GM18508 (cell line): Measurements from ENCODE around the gene POTEF.
"Not testable (repeated sequence)": the region's sequence is repeated elsewhere in the genome, so short reads cannot be mapped to it uniquely, and the experiment has no call there.

Source experiments
- ATAC-seq: cut with Tn5 transposase; IDR thresholded peaks from one replicate; pipeline ENCODE4 v1.9.1; 2021; ENCODE audit warnings: moderate number of reproducible peaks; ENCODE audit not compliant: insufficient read depth, unreplicated experiment

Gene POTEF

DNA sequence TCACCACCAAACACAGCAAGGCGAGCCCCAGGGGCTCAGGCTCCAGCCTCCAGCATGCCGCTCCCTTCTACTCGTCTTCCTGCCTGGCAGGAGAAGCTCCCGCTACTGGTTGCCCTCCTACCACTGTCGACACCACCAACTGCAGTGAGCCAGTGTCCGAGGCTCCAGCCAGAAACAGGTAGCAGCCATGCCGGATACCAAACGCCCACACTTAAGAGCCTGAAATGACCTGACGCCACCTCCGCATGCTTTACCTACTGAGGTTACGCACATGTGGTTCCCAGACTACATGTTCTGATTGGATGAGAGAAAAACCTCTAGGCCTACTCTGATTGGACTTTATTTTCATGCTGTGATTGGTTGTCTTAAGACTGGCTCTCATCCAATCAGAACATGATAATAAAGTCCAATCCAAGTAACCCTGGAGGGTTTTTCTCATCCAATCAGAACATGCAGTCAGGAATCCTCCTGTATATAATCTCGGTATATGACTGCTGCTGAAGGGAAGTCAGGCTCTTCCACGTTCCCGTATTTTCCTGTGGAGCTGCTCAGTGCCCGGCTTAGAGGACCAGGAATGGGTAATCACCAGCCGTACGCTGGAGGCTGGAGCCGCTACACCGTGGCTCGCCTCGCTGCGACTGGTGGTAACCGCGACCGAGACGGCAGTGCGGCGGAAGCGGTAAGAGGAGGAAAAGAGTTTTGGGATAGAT lies at the start of gene POTEF:
Gene POTEF, minus strand, starts transcription at position 103 of the 710 bp plus-strand sequence. CDS start 8,707 bp downstream, outside the sequence.
- not testable (repeated sequence) for ATAC-seq

DNA sequence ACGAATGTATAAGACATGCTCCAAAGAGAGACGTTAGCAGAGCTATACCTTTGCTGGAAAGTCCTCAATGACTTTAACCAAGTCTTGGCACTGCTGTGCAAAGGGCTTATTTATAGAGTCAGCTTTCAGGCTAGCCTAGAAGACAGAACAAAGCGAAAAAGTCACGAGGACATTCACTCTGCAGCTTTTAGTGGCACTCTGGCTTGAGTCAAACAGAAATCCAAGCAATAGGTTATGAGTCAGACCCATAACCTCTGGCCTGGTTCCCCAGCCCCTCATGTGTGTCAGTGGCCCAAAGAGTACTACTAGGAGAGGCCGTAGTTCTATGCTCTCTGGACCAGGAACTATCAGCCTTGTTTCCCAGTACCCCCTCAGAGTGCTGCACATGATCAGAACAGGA lies 45.8 kb upstream of the POTEF start:
- ATAC-seq: not testable (repeated sequence)

DNA sequence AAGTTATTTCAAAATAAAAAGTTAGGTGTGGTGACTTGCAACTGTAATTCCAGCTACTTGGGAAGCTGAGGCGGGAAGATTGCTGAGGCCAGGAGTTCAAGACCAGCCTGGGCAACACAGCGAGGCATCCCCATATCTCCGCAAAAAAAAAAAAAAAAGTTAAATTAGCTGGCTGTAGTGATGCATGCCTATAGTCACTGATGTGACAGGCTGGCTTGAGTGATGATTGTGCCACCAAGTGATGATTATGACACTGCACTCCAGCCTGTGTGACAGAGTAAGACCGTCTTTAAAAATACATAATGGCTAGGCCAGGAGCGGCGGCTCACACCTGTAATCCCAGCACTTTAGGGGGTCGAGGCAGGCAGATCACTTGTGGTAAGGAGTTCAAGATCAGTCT lies 40.9 kb upstream of the POTEF start:
- no peak for ATAC-seq

DNA sequence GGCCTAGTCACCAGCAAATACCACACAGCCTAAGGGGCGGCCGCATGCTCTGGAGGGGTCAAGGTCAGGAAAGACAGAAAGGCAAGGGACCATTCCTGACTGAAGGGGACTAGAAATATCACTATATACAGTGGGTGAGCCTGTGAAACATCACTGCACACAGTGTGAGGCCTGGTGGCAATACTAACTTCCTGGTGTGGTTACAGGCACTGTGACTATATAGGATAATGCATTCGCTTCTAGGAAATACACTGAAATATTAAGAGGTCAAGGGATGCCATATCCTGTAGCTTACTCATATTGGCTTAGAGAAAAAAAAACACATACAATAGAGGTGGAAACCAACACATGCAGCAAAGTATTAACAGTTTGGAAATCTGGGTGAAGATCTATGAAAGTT lies 40.1 kb upstream of the POTEF start:
- ATAC-seq: not testable (repeated sequence)

DNA sequence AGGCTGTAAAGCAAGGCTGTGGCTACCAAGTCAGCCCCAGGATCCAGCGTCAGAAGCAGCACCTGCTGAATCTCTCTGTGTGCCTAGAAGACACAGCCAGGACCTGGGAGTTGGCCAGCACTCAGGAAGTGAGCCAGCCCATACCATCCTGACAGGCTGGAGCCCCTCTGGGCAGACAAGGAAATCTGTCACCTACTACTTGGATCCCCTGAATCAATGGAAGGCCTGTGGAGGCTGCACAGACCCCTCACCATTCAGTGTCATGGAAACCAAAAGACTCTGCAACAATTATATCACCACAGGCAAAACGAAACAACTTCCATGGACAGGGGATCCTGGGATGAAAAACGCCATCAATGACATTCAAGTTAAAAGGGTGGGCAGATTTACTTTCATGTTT lies 37.6 kb upstream of the POTEF start:
- not testable (repeated sequence) for ATAC-seq

DNA sequence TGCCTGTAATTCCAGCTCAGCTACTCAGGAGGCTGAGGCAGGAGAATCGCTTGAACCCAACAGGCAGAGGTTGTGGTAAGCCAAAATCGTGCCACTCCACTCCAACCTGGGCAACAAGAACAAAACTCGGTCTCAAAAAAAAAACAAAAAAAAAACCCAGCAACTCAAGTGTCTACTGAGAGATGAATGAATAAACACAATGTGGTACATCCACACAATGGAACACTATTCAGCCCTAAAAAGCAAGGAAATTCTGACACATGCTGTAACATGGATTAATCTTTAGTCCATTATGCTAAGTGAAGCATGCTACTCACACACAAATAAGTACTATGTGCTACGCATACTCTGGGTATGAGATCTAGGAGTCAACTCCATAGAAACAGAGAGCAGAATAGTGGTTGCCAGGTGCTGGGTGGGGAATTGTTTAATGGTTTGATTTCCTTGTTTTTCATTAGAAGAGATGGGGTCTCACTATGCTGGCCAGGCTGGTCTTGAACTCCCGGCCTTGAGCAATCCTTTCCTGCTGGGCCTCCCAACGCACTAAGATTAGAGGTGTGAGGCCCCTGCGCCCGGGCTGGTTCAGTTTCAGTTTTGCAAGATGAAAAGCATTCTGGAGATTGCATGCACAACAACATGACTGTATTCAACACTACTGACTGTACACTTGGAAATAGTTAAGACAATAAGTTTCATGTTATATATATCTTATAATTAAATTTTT lies 36.4 kb upstream of the POTEF start:
- no peak for ATAC-seq

DNA sequence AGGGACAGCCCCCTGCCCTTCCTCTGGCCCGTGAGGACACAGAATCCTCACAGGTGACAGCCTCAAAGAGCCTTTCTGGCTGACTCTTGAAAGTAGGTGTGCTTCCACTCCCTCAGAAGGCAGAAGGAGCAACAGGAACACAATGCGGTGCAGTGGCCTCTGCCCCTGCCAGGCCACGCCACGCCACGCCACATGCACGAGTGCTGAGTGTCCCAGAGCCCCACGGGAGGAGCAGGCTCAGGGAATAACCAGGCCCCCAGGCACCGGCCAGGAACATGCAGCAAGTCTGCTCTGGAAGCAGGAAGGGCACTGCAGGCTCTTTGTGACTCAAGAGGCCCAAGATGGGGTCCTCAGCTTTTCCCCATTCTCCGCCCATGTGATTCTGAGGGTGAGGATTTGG lies 33.9 kb upstream of the POTEF start:
- no peak for ATAC-seq

DNA sequence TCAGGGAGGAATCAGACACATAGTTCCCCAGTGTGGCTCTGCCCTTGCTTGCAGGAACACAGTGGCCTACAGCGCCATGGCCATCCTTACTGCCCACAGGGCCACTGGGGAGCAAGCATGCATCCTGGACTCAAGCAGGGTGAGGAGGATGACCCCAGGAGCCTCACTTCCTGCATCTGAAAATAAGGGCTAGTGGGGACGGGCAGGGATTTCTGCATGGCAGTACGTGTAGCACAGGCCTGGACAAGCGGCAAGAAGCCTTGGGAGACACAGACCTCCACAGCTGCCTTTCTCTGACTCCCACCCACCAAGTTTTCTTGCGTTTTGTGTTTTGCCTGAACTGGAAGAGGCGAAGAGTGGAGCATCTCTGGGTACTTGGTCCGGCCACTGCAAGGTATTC lies 33.5 kb upstream of the POTEF start:
- not testable (repeated sequence) for ATAC-seq

DNA sequence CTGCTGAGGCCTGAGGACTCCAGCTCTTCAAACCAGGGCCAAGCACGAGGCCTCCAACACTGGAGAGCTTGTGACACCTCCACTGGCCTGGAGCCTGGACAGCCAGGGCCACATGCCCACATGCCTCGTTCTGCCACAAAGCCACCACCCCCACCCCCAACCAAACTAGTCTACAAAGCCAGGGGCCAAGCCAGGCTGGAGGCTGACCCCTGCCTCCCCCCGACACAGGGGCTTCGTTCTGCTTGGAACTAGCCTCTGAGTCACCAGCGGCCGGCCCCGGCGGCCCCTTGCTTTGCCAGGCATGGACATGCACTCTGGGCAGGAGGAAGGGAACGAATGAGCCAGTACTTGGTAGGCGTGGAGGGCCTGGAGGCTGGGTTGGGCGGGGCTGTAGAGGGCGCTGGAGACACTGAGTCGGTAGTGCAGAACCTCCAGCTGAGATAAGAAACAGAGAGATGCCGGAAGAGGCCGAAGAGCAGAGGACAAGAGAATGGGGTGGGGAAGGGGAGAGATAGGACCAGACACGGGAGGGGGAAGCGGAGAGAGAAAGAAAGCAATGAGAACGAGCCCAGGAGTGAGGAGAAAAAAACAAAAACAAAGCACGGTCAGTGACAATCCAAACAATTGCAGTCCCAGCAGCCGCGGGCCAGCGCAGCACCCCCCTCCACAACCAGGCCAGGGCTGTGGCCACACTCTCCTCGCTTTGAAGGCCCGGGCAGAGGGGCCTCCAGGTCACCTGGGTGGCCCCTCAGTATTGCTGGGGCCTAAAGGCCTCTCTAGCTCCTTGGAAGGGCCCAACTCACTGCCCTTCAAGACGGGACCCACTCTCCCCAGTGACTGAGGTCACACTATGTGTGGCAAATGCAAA lies 32.0 kb upstream of the POTEF start:
- ATAC-seq: not testable (repeated sequence)

DNA sequence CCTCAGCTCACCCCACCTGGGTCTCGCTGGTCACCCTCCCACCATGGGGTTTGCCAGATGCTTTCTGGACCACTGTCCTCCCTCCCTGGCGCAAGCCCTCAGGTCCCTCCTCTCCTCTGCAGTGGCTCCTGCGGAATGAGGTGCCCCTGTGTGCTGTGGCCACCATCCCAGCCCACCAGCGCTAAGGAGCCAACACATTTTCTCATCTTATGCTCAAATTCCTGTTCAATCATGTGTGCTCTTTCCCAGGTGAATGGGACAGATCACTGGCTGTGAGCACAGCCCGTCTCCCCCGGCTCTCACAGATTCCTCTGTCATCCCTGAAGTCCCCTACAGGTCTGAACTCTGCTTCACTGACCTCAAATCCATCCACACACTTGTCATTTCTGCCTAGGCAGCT lies 31.1 kb upstream of the POTEF start:
- ATAC-seq: no peak

DNA sequence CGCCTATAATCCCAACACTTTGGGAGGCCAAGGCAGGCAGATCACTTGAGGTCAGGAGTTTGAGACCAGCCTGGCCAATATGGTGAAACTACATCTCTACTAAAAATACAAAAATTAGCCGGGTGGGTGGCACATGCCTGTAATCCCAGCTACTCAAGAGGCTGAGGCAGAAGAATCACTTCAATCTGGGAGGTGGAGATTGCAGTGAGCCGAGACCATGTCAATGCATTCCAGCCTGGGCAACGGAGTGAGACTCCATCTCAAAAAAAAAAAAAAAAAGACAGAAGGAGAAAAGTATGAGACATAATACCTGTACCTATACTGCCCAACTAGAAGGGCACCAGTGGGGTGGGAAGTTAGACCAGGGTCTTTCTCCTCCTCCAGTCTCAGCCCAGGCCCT lies 30.4 kb upstream of the POTEF start:
- ATAC-seq: not testable (repeated sequence)

DNA sequence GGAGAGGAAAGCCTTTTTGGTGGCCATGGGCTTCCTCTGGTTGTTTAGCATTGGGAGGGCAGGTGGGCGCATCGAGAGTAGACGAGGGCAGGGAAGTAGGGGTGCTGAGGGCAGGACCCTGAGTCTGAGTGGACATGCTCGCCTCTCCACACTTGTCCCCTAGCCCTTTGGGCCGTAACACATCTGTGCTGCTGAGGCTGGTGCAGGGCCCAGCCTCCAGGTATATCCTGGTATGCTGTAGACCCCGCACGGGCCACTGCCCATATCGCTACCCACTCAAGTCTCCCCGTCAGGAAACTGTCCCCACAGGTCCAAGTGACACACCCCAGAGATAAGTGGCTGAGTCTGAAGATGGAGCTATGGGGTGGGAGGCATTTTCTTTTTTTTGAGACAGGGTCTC lies 29.6 kb upstream of the POTEF start:
- no peak for ATAC-seq

DNA sequence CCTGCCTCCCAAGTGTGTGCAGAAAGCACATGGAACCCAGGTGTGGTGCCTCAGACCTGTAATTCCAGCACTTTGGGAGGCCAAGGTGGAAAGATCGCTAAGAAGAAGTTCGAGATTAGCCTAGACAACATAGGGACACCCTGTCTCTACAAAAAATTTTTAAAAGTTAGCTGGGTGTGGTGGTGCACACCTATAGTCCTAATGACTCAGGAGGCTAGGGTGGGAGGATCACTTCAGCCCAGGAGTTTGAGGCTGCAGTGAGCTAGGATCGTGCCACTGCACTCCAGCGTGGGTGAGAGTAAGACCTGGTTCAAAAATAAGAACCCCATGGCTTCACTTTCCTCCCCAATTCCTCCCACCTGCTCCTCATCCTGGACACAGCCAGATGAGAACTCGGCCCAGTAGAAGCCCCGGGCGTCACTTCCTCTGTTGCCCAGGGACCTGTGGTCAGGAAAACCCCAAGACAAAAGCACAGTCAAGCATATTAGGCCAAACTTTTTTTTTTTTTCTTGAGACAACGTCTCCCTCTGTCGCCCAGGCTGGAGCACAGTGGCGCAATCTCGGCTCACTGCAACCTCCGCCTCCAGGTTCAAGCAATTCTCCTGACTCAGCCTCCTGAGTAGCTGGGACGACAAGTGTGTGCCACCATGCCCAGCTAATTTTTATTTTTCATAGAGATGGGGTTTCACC lies 28.9 kb upstream of the POTEF start:
- peak; percentile 76 for ATAC-seq

DNA sequence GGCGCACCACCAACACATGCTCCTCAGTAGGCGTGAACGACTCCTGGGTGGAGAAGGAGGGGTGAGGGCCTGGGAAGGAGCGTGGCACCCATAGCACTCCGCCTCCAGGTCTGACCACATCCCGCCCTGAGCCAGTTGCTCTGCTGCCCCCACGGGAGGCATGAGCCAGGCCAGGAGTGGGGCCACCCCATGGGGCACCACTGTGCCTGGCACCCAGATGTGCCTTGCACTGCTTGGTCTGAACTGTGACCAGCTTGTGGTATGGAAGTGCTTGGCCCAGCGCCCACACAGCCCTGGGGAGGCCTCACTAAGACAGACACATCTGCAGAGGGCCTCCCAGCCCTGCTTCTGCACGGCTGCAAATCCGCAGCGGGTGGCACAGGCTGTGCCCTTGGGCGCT lies 28.3 kb upstream of the POTEF start:
- ATAC-seq: peak; percentile 29

DNA sequence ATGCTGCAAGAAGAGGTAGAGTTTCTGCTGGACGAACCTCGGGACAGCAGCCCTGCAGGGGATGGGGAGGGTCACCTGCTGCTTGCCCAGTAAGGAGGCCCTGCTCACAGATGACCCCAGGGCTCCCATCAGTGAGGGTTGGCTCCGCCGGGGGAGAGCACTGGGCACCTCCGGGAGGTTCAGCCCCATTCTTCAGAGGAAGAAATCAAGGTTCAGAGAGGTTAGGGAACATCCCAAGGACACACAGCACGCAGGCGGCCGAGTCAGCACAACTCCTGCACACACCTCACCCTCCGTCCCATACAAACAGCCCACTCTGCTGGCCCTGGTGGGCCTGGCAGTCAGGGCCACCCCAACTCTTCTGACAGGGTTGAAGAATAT lies 27.6 kb upstream of the POTEF start:
- no peak for ATAC-seq

DNA sequence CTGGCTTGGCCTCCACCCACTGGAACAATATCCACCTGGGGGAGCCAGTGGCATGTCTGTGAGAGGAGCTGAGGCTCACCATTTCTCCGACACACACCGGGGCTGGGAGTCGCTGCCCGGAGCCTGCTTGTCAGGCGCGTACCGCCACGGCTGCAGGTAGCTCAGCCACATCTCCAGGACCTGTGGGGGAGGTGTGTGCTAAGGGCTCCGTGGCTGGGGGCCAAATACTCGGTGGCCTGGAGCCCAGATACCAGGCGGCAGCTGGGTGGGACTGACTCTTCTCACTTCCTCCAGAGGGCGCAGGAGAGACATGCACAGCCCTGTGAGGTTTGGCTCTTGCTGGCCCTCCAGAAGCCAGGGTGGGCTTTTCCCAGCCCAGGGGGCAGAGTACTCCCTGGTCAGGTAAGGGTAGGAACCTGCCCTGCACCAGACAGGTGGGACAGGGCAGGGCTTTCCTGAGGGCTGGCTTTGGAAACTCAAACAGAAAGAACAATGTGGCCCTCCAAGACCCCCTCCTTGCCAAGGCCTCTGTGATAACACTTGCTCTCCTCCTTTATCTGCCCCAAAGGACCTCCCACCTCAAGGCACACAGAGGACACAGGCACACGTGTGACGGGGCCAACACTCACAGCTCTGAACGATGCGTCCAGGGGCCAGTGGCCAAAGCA lies 27.1 kb upstream of the POTEF start:
- not testable (repeated sequence) for ATAC-seq

DNA sequence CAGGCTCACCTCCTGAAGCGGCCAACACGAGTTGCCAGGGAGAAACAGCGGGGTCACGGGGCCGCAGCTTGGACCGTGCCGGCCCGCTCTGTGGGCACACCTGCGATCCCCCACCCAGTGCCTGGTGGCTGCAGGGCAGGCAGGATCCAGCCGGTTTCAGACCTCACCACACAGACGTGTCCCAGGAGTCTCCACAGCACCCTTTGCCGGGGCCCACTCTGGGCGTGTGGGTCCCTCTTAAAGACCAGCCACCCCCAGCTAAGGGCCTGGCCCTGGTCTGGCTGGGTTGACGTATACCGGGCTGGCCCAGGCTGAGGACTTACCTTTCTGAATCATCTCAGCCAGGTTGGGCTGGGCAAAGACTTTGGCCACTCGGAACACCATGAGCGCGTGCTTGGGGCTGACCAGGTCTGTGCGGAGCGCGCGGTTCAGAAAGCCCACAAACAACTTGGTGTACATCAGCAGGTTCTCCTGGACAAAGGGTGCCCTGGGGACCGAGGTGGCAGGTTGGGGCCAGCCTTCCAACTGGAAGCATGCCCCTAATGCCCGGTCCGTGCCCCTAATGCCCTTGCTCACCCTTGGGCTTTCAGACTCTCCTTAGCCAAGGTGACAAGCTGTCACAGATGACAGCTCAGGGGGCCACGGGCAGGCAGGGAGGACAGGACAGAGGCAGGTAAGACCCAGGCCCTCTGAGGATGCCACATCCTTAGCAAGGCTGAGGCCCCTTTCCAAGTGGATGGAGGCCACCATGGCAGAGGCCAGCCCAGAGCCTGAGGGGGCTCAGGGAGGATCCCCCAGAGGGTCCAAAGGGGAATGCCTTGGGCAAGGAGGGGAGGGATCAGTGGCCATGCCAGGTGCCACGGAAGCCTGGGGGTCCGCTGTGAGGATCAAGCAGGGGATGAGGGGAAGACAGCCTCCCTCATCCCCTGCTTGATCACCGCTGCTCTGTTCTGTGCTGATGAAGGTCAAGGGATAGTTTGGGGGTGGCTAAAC lies 26.0 kb upstream of the POTEF start:
- no peak for ATAC-seq

DNA sequence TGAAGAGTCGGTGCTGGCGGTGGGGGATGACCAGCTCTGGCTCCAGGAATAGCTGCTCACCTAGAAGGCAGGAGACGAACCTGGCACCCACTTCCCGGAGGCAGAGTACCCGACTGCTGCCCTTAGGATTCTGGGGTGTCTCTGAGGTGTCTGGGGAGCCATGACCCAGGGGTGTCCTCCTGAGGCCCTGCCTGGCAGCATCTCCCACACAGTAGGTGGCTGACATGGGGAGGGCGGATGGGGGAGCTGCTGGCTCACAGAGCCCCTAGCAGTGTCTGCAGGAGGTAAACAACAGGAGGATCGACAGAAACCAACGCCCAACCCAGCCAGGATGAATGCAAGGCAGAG lies 25.4 kb upstream of the POTEF start:
- ATAC-seq: not testable (repeated sequence)
